GM12874 (cell line): ENCODE data around the gene GNLY.

Source experiments
- CTCF ChIP-seq: IDR thresholded peaks from 2 replicates; pipeline ENCODE4 v1.5.1; 2011; ENCODE audit warnings: low read depth, mild to moderate bottlenecking, control low read depth, low read length, moderate library complexity; ENCODE audit not compliant: insufficient read depth

GNLY gene

GRCh38 chr2:85747441-85747840 lies 53.3 kb downstream of the GNLY start:
- no peak for TF ChIP-seq CTCF

- TF ChIP-seq CTCF, result no peak
Observed at GRCh38 chr2:85748039-85748734, 54.0 kb downstream of the GNLY start.
